Measurements from ENCODE around the gene BIRC3. TPM values are rescaled to one million over a fixed set of nuclear protein-coding genes. Genes with fewer than 3 reads are reported as not detected.

Gene BIRC3
- total RNA-seq, 2 donors from 2014 or later: 5.3 to 13.2 TPM

DNA sequence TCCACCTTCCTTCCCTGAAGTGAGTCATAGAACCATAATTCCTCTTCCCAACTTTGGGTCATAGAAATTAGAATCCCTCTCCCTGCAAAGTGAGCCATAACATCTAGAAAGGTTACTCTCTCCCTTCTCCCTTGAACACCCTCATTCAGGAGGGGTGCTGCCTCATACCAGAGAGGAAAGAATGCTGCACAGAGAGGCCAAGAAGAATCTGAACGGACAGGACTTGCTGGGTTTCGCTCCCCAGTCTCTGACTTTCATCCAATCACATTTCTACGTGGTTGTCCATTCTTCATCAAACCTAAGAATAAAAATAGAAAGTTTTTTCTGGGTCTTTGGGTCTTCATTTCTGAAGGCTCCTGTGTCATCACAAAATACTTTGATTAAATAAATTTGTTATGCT is 31.0 kb upstream of the BIRC3 start:
- 69 to 77% methylated on average over 3 of the region's 3 CpGs for WGBS, 2 donors
- Histone ChIP-seq H3K4me3 (no peak overlapping the region), H3K9me3 (no peaks in the 10 kb centered on the region), H3K27me3 (no peaks in the 10 kb centered on the region), H3K36me3 (replicated peaks in 1 of 2; ENCODE audit: insufficient read depth in 1 of 2, low read depth in 2 of 2) (no peaks in the 10 kb centered on the region), H3K27ac (no peak overlapping the region), H3K4me1 (peaks cover 14% of the 10 kb centered on the region)
- TF ChIP-seq, protein P1, sequence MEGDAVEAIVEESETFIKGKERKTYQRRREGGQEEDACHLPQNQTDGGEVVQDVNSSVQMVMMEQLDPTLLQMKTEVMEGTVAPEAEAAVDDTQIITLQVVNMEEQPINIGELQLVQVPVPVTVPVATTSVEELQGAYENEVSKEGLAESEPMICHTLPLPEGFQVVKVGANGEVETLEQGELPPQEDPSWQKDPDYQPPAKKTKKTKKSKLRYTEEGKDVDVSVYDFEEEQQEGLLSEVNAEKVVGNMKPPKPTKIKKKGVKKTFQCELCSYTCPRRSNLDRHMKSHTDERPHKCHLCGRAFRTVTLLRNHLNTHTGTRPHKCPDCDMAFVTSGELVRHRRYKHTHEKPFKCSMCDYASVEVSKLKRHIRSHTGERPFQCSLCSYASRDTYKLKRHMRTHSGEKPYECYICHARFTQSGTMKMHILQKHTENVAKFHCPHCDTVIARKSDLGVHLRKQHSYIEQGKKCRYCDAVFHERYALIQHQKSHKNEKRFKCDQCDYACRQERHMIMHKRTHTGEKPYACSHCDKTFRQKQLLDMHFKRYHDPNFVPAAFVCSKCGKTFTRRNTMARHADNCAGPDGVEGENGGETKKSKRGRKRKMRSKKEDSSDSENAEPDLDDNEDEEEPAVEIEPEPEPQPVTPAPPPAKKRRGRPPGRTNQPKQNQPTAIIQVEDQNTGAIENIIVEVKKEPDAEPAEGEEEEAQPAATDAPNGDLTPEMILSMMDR (IDR thresholded peaks at IDR 0.05): no peak
- TF ChIP-seq POLR2A (IDR thresholded peaks at IDR 0.05): no peak
- intact Hi-C loops (cut with DNase I): no loop called here
- DNase-seq (no peak), ATAC-seq (no peak)

DNA sequence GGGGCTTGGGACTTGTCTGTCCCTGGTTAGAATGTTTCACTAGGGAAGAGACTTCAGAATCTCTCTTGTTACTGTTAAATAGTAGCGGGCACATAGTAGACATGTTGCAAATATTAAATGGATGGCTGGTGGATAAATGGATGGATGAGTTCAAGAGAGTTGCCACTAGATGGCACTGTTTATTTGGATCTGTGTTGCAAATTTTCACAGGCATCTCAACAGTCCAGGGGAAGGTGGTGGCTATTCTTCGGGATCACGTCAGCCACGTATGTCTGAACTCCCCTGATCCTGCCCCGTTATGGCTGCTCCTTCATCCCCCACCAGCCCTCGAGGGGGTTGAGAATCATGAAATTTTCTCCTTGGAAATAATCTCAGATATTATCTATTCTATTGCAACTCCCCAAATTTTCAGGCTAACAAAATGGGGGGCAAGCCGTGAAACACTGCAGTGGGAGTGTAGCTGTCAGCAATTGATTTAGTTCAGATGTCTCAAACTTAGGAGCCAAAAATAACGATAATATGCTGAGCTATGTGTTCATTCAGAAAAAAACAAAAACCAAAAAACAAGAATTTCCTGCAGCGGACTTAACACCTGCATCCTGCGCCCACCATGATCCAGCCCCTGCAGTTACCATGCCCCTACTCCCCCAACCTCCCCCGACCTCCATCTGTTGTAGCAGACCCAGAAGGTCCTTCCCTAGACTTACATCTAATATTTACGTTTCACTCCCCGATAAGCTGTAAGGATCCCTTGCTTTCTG is 29.1 kb upstream of the BIRC3 start:
- no peaks in the 10 kb centered on the region for H3K36me3 ChIP-seq (replicated peaks in 1 of 2; ENCODE audit: insufficient read depth in 1 of 2, low read depth in 2 of 2)
- peak; percentile 35 to 71 (median 56) for DNase-seq
- peaks cover 14% of the 10 kb centered on the region for H3K4me1 ChIP-seq
- no peak overlapping the region for H3K4me3 ChIP-seq
- no peak overlapping the region for H3K27ac ChIP-seq
- intact Hi-C loops (cut with DNase I): no loop called here
- H3K27me3 ChIP-seq: no peaks in the 10 kb centered on the region
- ATAC-seq: peak; percentile 88
- no peaks in the 10 kb centered on the region for H3K9me3 ChIP-seq
- WGBS, 2 donors: 29 to 32% methylated on average over 13 of the region's 13 CpGs
- TF ChIP-seq POLR2A (IDR thresholded peaks at IDR 0.05): no peak
- TF ChIP-seq, protein P1 (IDR thresholded peaks at IDR 0.05): peak; percentile 68 to 91 (median 87)

DNA sequence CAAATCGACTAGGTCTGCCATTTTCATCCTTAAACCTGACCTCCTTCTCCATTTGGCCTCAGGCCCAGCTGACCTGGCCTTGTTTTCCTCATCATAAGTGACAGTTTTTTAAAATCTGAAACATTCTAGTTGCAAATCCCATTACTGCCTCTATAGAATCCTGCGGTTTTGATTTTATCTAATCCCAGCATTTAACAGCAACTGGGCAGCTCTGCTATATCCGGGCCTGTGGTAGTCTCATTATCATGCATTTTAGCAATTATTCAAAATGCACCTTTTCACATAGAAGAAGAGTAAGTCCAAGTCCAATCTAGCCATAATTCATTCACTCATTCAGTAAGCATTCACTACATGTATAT is 28.6 kb upstream of the BIRC3 start:
- Histone ChIP-seq H3K27ac (no peak overlapping the region), H3K4me1 (peaks cover 14% of the 10 kb centered on the region), H3K36me3 (replicated peaks in 1 of 2; ENCODE audit: insufficient read depth in 1 of 2, low read depth in 2 of 2) (no peaks in the 10 kb centered on the region), H3K27me3 (no peaks in the 10 kb centered on the region), H3K4me3 (no peak overlapping the region), H3K9me3 (no peaks in the 10 kb centered on the region)
- ATAC-seq (no peak), DNase-seq (no peak)
- intact Hi-C loops (cut with DNase I): no loop called here
- 43 to 54% methylated on average over 3 of the region's 3 CpGs for WGBS, 2 donors
- TF ChIP-seq, protein P1 (IDR thresholded peaks at IDR 0.05): no peak
- no peak for TF ChIP-seq POLR2A (IDR thresholded peaks at IDR 0.05)

DNA sequence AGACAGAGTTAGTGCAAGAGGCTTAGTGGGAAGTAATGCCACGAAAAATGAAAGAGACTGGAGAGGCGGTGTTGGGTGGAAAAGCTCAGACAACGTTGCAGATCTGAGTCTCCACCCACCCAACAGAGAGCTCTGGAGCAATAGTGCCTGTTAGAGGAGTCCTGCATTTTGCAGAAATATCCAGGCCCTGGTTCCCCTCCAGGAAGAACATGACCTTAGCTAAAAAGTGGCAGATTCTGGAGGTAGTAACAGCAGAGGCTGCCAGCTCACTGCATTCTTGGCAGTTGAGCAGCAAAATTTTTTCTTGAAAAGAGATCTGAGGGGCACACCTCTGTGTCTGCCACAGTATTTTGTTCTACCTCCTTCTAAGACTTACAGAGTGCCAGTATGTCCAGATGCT is 27.7 kb upstream of the BIRC3 start:
- WGBS, 2 donors: 37 to 47% methylated on average over 3 of the region's 3 CpGs
- no peak for ATAC-seq
- Histone ChIP-seq H3K36me3 (replicated peaks in 1 of 2; ENCODE audit: insufficient read depth in 1 of 2, low read depth in 2 of 2) (no peaks in the 10 kb centered on the region), H3K27ac (peak overlapping the region in 3 of 4 donors; percentile 29 to 41 (median 41)), H3K9me3 (no peaks in the 10 kb centered on the region), H3K4me3 (no peak overlapping the region), H3K4me1 (peaks cover 21% of the 10 kb centered on the region), H3K27me3 (no peaks in the 10 kb centered on the region)
- no peak for DNase-seq
- no peak for TF ChIP-seq POLR2A (IDR thresholded peaks at IDR 0.05)
- TF ChIP-seq, protein P1 (IDR thresholded peaks at IDR 0.05): no peak
- intact Hi-C loops (cut with DNase I): no loop called here

DNA sequence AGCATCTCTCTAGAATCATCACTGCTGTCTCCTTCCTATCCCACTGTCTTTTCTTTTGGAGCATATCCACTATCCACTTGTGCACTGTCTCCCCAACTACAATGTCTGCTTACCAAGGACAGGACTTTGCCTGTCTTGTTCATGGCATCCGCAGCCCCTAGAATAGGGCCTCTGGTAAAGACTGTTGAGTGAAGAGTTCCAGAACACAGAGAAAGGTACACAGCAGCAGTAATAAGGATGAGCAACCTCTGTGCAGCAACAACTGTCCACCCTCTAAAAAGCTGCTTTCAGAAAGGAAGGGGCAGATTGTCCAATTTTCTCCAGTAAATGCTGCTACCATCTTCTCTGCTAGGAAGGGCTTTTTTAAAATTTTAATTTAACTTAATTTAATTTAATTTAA is 25.5 kb upstream of the BIRC3 start:
- TF ChIP-seq, protein P1 (IDR thresholded peaks at IDR 0.05): no peak
- TF ChIP-seq POLR2A (IDR thresholded peaks at IDR 0.05): no peak
- 94 to 100% methylated on average over 1 of the region's 1 CpG for WGBS, 2 donors
- Histone ChIP-seq H3K4me3 (no peak overlapping the region), H3K9me3 (no peaks in the 10 kb centered on the region), H3K27ac (no peak overlapping the region), H3K4me1 (peaks cover 21% of the 10 kb centered on the region), H3K36me3 (replicated peaks in 1 of 2; ENCODE audit: insufficient read depth in 1 of 2, low read depth in 2 of 2) (no peaks in the 10 kb centered on the region), H3K27me3 (no peaks in the 10 kb centered on the region)
- DNase-seq: no peak
- intact Hi-C loops (cut with DNase I): no loop called here
- ATAC-seq: no peak
